Measurements from ENCODE around the gene RTL5. TPM values are rescaled to one million over a fixed set of nuclear protein-coding genes. Genes with fewer than 3 reads are reported as not detected.

Gene RTL5
- total RNA-seq, 6 donors from 2014 or later = 2.7 to 15.7 (median 6.4) TPM

GRCh38 chrX:72143609-72143907, 11.8 kb upstream of the RTL5 start:
- H3K27me3 ChIP-seq = no peaks in the 10 kb centered on the region
- H3K27ac ChIP-seq = no peak overlapping the region
- 73 to 80% methylated on average over 1 to 2 of the region's 2 CpGs for WGBS, 2 donors
- H3K4me1 ChIP-seq = no peaks in the 10 kb centered on the region
- no peaks in the 10 kb centered on the region for H3K9me3 ChIP-seq
- ATAC-seq (ENCODE audit: low FRiP score in 2 of 2) = no peak
- DNase-seq = no peak
- peaks cover 0 to 3% (median 0%) of the 10 kb centered on the region in 4 donors for H3K36me3 ChIP-seq
- TF ChIP-seq CTCF (IDR thresholded peaks at IDR 0.05) (no peak), EP300 (IDR thresholded peaks at IDR 0.05) (no peak), POLR2A (IDR thresholded peaks at IDR 0.05) (no peak), POLR2AphosphoS5 (IDR thresholded peaks at IDR 0.05) (no peak)
- no peak overlapping the region for H3K4me3 ChIP-seq

GRCh38 chrX:72142794-72143608, 11.3 kb upstream of the RTL5 start:
- peaks cover 0 to 5% (median 0%) of the 10 kb centered on the region in 4 donors for H3K36me3 ChIP-seq
- H3K4me1 ChIP-seq = no peaks in the 10 kb centered on the region
- ATAC-seq (ENCODE audit: low FRiP score in 2 of 2) = no peak
- H3K27me3 ChIP-seq = no peaks in the 10 kb centered on the region
- WGBS, 2 donors = 55 to 100% methylated on average over 3 to 11 of the region's 11 CpGs
- H3K9me3 ChIP-seq = no peaks in the 10 kb centered on the region
- TF ChIP-seq EP300 (IDR thresholded peaks at IDR 0.05) (no peak), POLR2AphosphoS5 (IDR thresholded peaks at IDR 0.05) (no peak), POLR2A (IDR thresholded peaks at IDR 0.05) (no peak), CTCF (IDR thresholded peaks at IDR 0.05) (no peak)
- no peak for DNase-seq
- no peak overlapping the region for H3K4me3 ChIP-seq
- no peak overlapping the region for H3K27ac ChIP-seq

- Histone ChIP-seq H3K27me3 (no peaks in the 10 kb centered on the region), H3K27ac (no peak overlapping the region), H3K36me3 (peaks cover 0 to 5% (median 0%) of the 10 kb centered on the region in 4 donors), H3K4me1 (no peaks in the 10 kb centered on the region), H3K4me3 (no peak overlapping the region), H3K9me3 (no peaks in the 10 kb centered on the region)
- ATAC-seq (ENCODE audit: low FRiP score in 2 of 2) = no peak
- WGBS, 2 donors = 50 to 72% methylated on average over 8 of the region's 8 CpGs
- no peak for DNase-seq
- TF ChIP-seq CTCF (IDR thresholded peaks at IDR 0.05) (no peak), EP300 (IDR thresholded peaks at IDR 0.05) (no peak), POLR2AphosphoS5 (IDR thresholded peaks at IDR 0.05) (no peak), POLR2A (IDR thresholded peaks at IDR 0.05) (no peak)
These were observed 10.5 kb upstream of the RTL5 start for GRCh38 chrX:72142094-72142793.

GRCh38 chrX:72141372-72142004, 9.8 kb upstream of the RTL5 start:
- TF ChIP-seq POLR2AphosphoS5 (IDR thresholded peaks at IDR 0.05) = no peak
- TF ChIP-seq POLR2A (IDR thresholded peaks at IDR 0.05) = no peak
- TF ChIP-seq EP300 (IDR thresholded peaks at IDR 0.05) = no peak
- TF ChIP-seq CTCF (IDR thresholded peaks at IDR 0.05) = no peak
- no peak for DNase-seq
- no peak overlapping the region for H3K4me3 ChIP-seq
- WGBS, 2 donors = 57 to 64% methylated on average over 4 of the region's 4 CpGs
- ATAC-seq (ENCODE audit: low FRiP score in 2 of 2) = no peak
- H3K4me1 ChIP-seq = no peaks in the 10 kb centered on the region
- H3K27ac ChIP-seq = no peak overlapping the region
- H3K27me3 ChIP-seq = no peaks in the 10 kb centered on the region
- peaks cover 0 to 5% (median 0%) of the 10 kb centered on the region in 4 donors for H3K36me3 ChIP-seq
- no peaks in the 10 kb centered on the region for H3K9me3 ChIP-seq

Measured in upper lobe of left lung (tissue), 6 donors.